Renal cortical epithelial cell (primary cell): Measurements from ENCODE around the gene PANX3. TPM values are rescaled to one million over a fixed set of nuclear protein-coding genes. Genes with fewer than 3 reads are reported as not detected.
"Not testable (repeated sequence)": the region's sequence is repeated elsewhere in the genome, so short reads cannot be mapped to it uniquely, and the experiment has no call there.

Experiments used
- DNase-seq: peaks from one replicate; pipeline ENCODE4 v3.0.0-alpha.2; 2011; ENCODE audit warnings: low read depth
- total RNA-seq: library from RNA; depleted of rRNA; stranded (reverse); fragments of >200 nt; gene quantifications from 2 replicates; pipeline ENCODE4 v1.2.3, GENCODE V29; 2014

PANX3 gene
- total RNA-seq: not detected in 2 replicates

DNA sequence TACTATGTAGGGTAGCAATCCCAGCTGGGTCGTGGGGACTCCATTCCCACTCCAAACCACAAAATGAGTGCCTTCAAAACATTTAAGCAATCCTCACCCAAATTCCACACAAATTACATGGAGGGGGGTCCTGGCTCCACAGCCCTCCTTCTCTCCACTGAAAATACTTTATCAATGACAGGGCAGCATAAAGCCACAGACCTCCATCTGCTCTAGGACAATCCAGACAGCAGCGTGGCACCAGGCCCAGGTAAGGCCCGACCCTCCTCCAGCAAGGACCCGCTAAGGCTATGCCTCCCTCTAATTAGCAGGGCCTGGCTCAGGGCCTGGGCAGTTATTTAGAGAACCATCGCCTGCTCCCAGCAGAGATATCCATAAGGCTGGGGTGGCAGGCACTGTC, at the start of gene PANX3:
TSS of gene PANX3 (plus strand) at position 365 of the 400 bp plus-strand sequence. CDS start 129 bp downstream, outside the sequence.
- no peak for DNase-seq

GRCh38 chr11:124569697-124570096, 41.5 kb upstream of the PANX3 start, which contains the start of gene OR8A1:
OR8A1 (plus strand) TSS chr11:124569997; CDS start chr11:124570120, 123 bp downstream.
- no peak for DNase-seq

- DNase-seq: no peak
Measured at GRCh38 chr11:124570160-124570559, 41.1 kb upstream of the PANX3 start.

- no peak for DNase-seq
Measured at GRCh38 chr11:124577716-124578427, 33.4 kb upstream of the PANX3 start.

DNA sequence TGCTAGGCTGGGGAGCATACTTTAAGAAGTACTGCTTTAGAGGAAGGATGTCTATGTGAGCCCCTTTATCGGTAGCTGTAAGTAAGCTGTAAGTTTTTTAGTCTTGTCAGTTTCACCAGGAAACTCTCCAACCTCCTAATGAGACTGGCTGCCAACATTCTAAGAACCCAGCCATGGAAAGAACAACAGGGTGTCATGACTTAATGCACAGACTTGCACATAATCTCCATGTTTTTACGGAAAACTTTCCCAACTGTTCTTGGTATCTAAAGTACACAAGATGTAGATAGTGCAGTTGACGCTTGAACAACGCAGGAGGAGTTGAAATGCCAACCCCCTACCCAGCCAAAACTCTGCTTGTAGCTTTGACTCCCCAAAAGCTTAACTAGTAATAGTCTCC, 32.5 kb upstream of the PANX3 start:
- DNase-seq: no peak

DNA sequence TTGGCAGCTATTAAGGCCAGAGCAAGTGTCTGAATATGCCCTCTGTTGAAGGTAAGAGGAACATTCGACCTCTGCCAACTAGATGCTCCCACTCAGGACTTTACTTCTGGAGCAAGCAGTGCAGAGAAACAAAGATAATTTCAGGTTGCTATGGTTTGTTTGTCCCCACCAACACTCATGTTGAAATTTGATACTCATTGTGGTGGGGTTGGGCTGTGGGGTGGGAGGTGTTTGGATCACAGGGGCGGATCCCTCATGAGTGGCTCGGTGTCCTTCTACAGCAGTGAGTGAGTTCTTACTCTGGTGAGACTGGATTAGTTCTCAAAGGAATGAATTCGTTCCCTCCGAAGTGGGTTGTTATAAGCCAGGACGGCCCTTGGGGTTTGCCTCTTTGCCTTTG, 29.4 kb upstream of the PANX3 start:
- no peak for DNase-seq

DNA sequence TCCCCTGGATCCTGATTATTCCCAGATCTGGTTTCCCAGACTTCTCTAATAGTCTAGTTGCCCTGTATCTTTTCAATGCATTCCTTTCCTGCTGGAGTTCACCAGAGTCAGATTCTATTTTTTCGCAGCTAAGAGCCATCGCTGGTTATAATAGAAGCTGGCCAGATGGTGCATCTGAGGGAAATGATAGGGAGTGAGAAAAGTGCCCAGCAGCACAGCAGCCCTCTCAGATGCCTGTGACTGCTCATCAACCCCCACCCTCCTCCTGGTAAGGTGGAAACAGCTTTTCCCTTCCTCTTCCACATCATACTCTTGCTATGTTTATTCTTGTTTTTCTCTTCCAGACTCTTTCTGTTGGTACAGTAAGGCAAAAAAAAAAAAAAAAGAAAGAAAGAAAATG, 28.7 kb upstream of the PANX3 start:
- DNase-seq: no peak

DNA sequence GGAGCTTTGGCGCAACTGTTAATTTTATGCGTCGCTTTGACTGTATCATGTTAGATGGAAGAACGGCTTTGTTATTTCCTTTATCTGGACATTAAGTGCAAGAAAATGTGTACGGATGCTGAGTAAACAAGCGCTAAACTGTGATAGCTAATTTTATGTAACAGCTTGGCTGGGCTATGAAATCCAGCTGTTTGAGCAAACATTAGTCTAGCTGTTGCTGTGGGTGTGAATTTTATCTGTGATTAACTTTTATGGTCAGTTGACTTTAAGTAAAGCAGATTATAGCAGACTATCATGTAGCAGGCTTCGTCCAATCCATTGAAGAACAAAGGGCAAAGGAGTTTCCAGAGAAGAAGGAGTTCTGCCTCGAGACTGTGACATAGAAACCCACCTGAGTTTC, 27.4 kb upstream of the PANX3 start:
- no peak for DNase-seq

DNA sequence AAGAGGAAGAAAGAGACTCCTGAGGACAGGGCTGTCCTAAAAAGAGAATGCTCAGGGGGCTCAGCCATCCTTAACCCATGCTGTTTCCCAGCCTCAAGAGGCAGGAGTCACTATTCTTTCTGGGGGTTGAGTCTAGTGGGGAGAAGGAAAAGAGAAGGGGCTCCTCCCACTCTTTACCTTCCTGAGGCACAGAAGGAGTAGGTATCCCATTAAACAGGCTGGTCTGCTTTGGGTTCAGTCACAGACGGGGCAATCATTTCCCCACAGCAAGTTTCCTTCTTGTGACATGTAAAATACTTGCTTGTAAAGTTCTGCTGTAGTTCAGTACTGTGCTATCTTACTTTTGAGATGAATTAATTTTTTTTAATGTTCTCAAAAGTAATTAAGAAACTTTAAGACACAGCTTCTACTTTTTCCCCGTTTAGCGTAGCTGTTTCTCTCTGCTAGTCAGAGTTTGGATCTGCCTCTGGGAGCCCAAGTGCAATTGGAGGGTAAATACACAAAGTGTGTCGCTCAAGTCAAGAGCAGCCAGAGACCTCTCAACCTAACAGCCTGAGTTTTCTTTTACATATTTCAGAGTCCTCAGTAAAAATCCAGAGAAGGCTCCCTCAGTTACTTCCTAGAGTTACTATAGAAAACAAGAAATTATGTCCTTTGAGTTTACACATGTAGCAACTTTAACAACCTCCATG, 26.4 kb upstream of the PANX3 start:
- DNase-seq: no peak

DNA sequence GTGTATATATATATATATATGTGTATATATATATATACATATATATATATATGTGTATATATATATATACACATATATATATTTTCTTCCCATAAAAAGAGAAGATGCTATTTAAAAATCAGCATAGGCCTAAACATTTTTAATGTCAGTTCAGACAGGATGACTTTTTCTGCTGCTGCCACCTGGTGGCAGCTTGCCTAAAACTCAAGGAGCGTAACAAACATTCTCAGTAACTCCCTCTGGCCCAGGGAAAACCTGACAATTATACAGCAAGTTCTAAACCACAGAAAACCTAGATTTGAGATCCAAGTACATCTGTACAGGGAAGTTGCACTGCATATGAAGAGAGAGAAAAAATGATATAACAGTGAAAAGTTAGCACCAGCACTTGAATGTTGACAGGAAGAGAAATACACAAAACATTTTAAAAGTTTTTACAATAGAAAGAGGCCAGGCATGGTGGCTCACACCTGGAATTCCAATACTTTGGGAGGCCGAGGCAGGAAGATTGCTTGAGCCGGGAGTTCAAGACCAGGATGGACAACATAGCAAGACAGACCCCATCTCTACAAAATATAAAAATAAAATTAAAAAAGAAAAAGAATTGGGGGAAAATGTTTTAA, 24.9 kb upstream of the PANX3 start:
- peak; percentile 50 for DNase-seq

DNA sequence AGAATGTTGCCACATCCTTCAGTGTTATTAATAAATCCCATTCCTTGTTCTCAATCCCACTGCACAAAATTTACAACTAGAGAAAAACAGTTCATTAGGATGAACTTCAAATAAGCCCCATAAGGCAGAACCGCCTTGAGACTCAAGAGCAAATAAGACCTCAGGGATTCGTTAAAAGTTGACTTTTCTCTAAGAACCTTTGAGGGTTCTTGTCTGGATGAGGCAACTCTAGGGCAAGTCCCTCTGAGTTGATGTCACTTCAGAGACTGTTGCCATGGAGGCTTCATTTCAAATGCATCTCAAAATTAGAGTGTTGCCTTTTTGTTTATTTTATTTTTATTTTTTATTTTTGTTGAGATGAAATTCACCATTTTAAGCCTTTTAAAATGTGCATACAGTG, 19.8 kb upstream of the PANX3 start:
- no peak for DNase-seq

DNA sequence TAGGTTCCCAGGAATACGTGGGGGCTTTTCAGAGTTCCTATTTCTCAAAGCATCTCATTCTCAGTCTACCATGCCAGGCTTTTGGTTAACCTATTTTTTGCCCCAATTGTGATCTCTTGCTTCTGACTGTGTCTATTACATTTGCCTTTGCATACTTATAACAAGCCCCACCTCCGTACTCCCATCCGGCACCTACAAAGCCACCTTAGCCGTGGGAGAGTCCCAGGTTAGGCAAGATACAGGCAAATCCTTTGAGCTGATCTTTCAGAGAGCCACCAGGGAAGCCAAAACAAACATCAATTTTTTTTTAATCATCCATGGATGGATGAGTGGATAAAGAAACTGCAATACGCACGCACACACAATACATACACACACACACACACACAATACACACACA, 18.6 kb upstream of the PANX3 start:
- DNase-seq: no peak

GRCh38 chr11:124595302-124595701, 15.9 kb upstream of the PANX3 start:
- no peak for DNase-seq

DNA sequence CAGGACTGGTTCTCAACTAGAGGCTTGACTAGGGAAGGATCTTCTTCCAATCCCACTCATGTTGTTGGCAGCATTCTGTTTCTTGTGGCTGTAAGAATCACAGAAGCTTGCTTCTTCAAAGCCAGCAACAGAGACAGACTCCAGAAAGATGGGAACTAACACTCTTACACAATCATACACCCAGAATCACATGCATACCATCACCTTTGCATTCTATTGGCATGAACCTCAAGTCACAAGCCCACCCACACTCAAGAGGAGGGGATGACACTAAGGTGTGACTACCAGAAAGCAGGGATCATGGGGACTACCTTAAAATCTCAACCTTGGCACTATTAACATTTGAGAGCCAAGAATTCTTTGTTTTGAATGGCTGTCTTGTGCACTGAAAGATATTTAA, 13.6 kb upstream of the PANX3 start:
- DNase-seq: no peak

DNA sequence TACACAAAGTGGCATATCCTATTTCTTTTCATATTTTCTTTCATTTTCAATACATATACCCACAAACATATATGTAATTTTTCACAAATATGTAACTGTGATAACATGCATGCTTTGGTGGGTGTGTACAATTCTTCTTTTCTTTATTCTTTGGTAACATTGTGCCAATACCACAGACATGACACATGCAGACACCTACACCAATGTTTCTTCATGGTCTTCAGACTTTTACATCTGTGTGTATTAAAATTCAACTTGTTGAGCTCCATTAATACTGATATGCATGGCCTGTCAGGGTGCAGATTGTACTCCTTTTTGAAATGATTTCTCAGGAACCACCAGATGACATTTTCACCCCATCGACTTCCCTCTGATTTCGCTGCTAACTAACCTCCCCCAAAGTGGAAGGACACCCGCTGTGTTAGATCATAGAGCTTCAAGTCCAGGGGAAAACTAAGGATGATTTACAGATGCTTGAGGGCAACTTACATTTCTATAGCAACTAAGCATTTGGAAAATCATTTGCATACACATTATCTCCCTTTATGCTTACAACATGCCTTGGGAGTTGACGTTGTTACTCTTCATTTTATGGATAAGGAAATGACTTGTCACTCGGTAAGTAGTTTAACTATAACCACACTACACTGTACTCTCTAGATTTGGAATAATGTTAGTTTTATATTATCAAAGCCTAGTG, 10.5 kb upstream of the PANX3 start:
- DNase-seq: no peak

GRCh38 chr11:124602193-124602592, 9.0 kb upstream of the PANX3 start:
- no peak for DNase-seq

DNA sequence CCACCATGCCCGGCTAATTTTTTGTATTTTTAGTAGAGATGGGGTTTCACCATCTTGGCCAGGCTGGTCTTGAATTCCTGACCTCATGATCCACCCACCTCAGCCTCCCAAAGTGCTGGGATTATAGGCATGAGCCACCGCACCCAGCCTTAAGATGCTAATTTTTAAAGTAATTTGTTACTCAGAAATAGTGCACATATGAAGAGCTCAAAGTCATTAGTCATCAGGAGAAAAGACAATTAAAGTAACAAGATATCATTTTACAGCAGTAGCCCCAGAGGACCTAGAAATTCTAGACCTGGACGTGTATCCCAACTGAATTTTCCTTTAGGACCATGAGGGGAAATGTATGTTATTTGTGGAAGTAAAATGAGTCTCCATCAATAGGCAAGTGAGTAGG, 8.5 kb upstream of the PANX3 start:
- not testable (repeated sequence) for DNase-seq

- DNase-seq: no peak
Measured at GRCh38 chr11:124605719-124606118, 5.5 kb upstream of the PANX3 start.

- no peak for DNase-seq
Measured at GRCh38 chr11:124608147-124608546, 3.1 kb upstream of the PANX3 start.

DNA sequence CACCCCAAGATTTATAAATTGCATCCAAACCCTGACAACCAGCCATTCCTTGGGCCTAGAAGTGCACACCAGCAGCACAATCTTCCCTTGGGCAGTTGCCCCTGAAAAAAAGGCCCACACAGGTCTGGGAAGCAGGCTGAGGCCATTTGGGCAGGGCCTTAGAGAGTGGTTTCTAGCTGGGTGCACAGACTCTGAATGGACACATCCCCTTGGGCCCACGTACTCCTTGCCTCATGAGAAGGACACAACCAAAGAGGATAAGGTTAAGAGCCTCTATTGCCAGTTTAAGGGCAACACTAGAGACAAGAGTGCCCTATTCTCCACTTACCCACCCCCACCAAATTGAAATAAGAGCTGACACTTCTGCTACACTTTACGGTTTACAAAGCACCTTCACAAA, 933 bp upstream of the PANX3 start:
- no peak for DNase-seq

DNA sequence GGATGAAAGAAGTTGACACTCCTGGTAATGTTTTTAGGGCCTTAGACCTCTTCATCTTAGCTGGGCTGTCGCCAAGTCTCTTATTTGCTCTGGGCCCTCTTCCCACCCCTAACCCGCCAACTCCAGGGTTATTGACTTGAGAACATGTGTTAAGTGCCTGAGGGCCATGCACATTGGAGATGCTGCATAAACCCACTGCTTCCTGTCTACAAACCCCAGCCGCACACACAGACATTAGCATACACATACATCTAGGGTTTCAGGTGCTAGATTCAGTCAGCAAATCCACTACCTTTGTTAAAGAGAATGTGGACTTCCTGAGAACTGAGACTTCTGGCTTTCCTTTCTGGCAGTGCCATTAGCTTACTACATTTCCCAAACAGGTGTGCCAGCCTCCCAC, 817 bp downstream of the PANX3 start:
- DNase-seq: no peak

- no peak for DNase-seq
Measured at GRCh38 chr11:124612567-124613246, 1.5 kb downstream of the PANX3 start.
